Measurements from ENCODE around the gene EDC3.
"Not testable (repeated sequence)": the region's sequence is repeated elsewhere in the genome, so short reads cannot be mapped to it uniquely, and the experiment has no call there.

EDC3 gene

GRCh38 chr15:74695597-74696397 is at the start of gene EDC3:
EDC3 (minus strand) TSS chr15:74696024; CDS start chr15:74675124, 20,900 bp downstream.
- TF ChIP-seq, protein P1, sequence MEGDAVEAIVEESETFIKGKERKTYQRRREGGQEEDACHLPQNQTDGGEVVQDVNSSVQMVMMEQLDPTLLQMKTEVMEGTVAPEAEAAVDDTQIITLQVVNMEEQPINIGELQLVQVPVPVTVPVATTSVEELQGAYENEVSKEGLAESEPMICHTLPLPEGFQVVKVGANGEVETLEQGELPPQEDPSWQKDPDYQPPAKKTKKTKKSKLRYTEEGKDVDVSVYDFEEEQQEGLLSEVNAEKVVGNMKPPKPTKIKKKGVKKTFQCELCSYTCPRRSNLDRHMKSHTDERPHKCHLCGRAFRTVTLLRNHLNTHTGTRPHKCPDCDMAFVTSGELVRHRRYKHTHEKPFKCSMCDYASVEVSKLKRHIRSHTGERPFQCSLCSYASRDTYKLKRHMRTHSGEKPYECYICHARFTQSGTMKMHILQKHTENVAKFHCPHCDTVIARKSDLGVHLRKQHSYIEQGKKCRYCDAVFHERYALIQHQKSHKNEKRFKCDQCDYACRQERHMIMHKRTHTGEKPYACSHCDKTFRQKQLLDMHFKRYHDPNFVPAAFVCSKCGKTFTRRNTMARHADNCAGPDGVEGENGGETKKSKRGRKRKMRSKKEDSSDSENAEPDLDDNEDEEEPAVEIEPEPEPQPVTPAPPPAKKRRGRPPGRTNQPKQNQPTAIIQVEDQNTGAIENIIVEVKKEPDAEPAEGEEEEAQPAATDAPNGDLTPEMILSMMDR (IDR thresholded peaks at IDR 0.05; ENCODE audit: low read depth, low read length): no peak
- in situ Hi-C loops (cut with HindIII; ENCODE audit: low sequenced_read_pairs): no loop called here
- H3K4me3 ChIP-seq (ENCODE audit: low read depth, low read length): peak within 1 kb of the TSS; percentile 98
- peak; percentile 79 for DNase-seq (ENCODE audit: low read depth, low spot score)

GRCh38 chr15:74742422-74742821 is 46.6 kb upstream of the EDC3 start:
- DNase-seq (ENCODE audit: low read depth, low spot score): no peak
- TF ChIP-seq, protein P1 (IDR thresholded peaks at IDR 0.05; ENCODE audit: low read depth, low read length): no peak
- in situ Hi-C loops (cut with HindIII; ENCODE audit: low sequenced_read_pairs): no loop called here
- no peak overlapping the region for H3K4me3 ChIP-seq (ENCODE audit: low read depth, low read length)

DNA sequence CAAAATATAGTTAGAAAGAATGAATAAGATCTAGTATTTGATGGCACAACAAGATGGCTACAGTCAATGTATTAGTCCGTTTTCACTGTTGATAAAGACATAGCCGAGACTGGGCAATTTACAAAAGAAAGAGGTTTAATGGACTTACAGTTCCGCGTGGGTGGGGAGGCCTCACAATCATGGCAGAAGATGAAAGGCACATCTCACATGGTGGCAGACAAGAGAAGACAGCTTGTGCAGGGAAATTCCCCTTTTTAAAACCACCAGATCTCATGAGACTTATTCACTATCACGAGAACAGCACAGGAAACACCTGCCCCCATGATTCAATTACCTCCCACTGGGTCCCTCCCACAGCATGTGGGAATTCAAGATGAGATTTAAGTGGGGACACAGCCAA is 42.4 kb upstream of the EDC3 start:
- DNase-seq (ENCODE audit: low read depth, low spot score); H3K4me3 ChIP-seq (ENCODE audit: low read depth, low read length); in situ Hi-C loops (cut with HindIII; ENCODE audit: low sequenced_read_pairs): not testable (repeated sequence)

- in situ Hi-C loops (cut with HindIII; ENCODE audit: low sequenced_read_pairs): no loop called here
- H3K4me3 ChIP-seq (ENCODE audit: low read depth, low read length): no peak overlapping the region
- TF ChIP-seq, protein P1 (IDR thresholded peaks at IDR 0.05; ENCODE audit: low read depth, low read length): no peak
- DNase-seq (ENCODE audit: low read depth, low spot score): no peak
These were observed 39.5 kb upstream of the EDC3 start for GRCh38 chr15:74735305-74735704.

GRCh38 chr15:74733269-74733668 is 37.4 kb upstream of the EDC3 start:
- no peak for DNase-seq (ENCODE audit: low read depth, low spot score)
- TF ChIP-seq, protein P1 (IDR thresholded peaks at IDR 0.05; ENCODE audit: low read depth, low read length): no peak
- in situ Hi-C loops (cut with HindIII; ENCODE audit: low sequenced_read_pairs): no loop called here
- H3K4me3 ChIP-seq (ENCODE audit: low read depth, low read length): no peak overlapping the region

DNA sequence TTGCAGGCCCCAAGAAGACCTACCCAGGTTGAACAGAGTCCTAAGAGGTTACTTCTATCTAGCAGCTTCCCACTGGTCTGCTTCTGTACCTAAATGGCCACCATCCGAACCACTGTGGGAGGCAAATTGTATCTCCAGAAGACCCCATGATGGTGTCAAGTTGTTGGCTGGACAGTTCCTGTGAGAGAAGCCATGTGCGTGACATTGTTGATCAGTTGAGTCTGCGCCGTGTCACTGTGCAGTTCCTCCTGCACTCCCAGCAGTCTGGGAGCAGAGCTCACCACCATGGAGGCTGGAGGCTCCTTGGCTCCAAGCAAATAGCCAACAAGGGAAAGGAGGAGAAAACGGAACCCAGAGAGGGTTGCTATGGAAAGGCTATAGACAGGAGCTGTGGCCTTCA is 37.0 kb upstream of the EDC3 start:
- H3K4me3 ChIP-seq (ENCODE audit: low read depth, low read length): no peak overlapping the region
- TF ChIP-seq, protein P1 (IDR thresholded peaks at IDR 0.05; ENCODE audit: low read depth, low read length): no peak
- no peak for DNase-seq (ENCODE audit: low read depth, low spot score)
- in situ Hi-C loops (cut with HindIII; ENCODE audit: low sequenced_read_pairs): no loop called here

GRCh38 chr15:74730619-74731316 is 34.9 kb upstream of the EDC3 start:
- in situ Hi-C loops (cut with HindIII; ENCODE audit: low sequenced_read_pairs): no loop called here
- TF ChIP-seq, protein P1 (IDR thresholded peaks at IDR 0.05; ENCODE audit: low read depth, low read length): no peak

GRCh38 chr15:74729372-74729771 is 33.5 kb upstream of the EDC3 start:
- H3K4me3 ChIP-seq (ENCODE audit: low read depth, low read length); in situ Hi-C loops (cut with HindIII; ENCODE audit: low sequenced_read_pairs); DNase-seq (ENCODE audit: low read depth, low spot score): not testable (repeated sequence)

More at GRCh38 chr15:74730619-74731316, 34.9 kb upstream of the EDC3 start:
- H3K4me3 ChIP-seq (ENCODE audit: low read depth, low read length): no peak overlapping the region
- no peak for DNase-seq (ENCODE audit: low read depth, low spot score)

GRCh38 chr15:74728699-74729098 is 32.9 kb upstream of the EDC3 start:
- DNase-seq (ENCODE audit: low read depth, low spot score); H3K4me3 ChIP-seq (ENCODE audit: low read depth, low read length); in situ Hi-C loops (cut with HindIII; ENCODE audit: low sequenced_read_pairs): not testable (repeated sequence)
